Mesendoderm (in vitro differentiated cells): ENCODE data around the gene TFB2M.

Source experiments
- DNase-seq: peaks from one replicate; pipeline ENCODE4 v3.0.0; 2013
- H2AK5ac ChIP-seq: 2 replicates; pipeline ENCODE4 v1.6.1; 2013; ENCODE audit warnings: low read length, inconsistent platforms
- H2BK120ac ChIP-seq: 2 replicates; pipeline ENCODE4 v1.6.1; 2013; ENCODE audit warnings: low read depth, mild to moderate bottlenecking, low read length, moderate library complexity, mixed read lengths
- H2BK15ac ChIP-seq: replicated peaks from 2 replicates; pipeline ENCODE4 v1.6.1; 2013; ENCODE audit warnings: low read depth, mild to moderate bottlenecking, moderate library complexity
- H2BK5ac ChIP-seq: 2 replicates; pipeline ENCODE4 v1.6.1; 2013; ENCODE audit warnings: low read length, inconsistent platforms
- H3K18ac ChIP-seq: 2 replicates; pipeline ENCODE4 v1.6.1; 2013; ENCODE audit warnings: mild to moderate bottlenecking, low read length, mixed read lengths
- H3K23ac ChIP-seq: one replicate; pipeline ENCODE4 v1.6.1; 2013; ENCODE audit warnings: low read length
- H3K27ac ChIP-seq: 2 replicates; pipeline ENCODE4 v1.5.1; 2013; ENCODE audit warnings: low read depth, mild to moderate bottlenecking, inconsistent platforms, low read length, moderate library complexity
- H3K27me3 ChIP-seq: 2 replicates; pipeline ENCODE4 v1.6.1; 2013; ENCODE audit warnings: low read length, control low read depth, mild to moderate bottlenecking, inconsistent platforms; ENCODE audit not compliant: insufficient read depth, poor library complexity
- H3K36me3 ChIP-seq: 2 replicates; pipeline ENCODE4 v1.6.1; 2013; ENCODE audit warnings: low read length, inconsistent platforms; ENCODE audit not compliant: control insufficient read depth, insufficient read depth
- H3K4ac ChIP-seq: one replicate; pipeline ENCODE4 v1.6.1; 2013; ENCODE audit warnings: low read depth, mild to moderate bottlenecking, low read length, moderate library complexity
- H3K4me1 ChIP-seq: 2 replicates; pipeline ENCODE4 v1.6.1; 2013; ENCODE audit warnings: low read depth, low read length, inconsistent platforms; ENCODE audit not compliant: control insufficient read depth
- H3K4me2 ChIP-seq: 2 replicates; pipeline ENCODE4 v1.6.1; 2013; ENCODE audit warnings: low read length
- H3K4me3 ChIP-seq: 2 replicates; pipeline ENCODE4 v1.5.1; 2013; ENCODE audit warnings: mild to moderate bottlenecking, low read length
- H3K56ac ChIP-seq: one replicate; pipeline ENCODE4 v1.6.1; 2013; ENCODE audit warnings: low read length
- H3K79me1 ChIP-seq: 2 replicates; pipeline ENCODE4 v1.6.1; 2013; ENCODE audit warnings: low read length, inconsistent platforms
- H3K79me2 ChIP-seq: 2 replicates; pipeline ENCODE4 v1.6.1; 2013; ENCODE audit warnings: mild to moderate bottlenecking, low read length; ENCODE audit not compliant: control insufficient read depth, insufficient read depth
- H3K9ac ChIP-seq: 2 replicates; pipeline ENCODE4 v1.6.1; 2013; ENCODE audit warnings: low read length, inconsistent platforms
- H4K5ac ChIP-seq: one replicate; pipeline ENCODE4 v1.6.1; 2013; ENCODE audit warnings: low read length
- H4K8ac ChIP-seq: one replicate; pipeline ENCODE4 v1.6.1; 2013; ENCODE audit warnings: low read depth, mild to moderate bottlenecking, control low read depth, low read length, moderate library complexity
- WGBS: extraction: QIAGEN DNeasy Blood & Tissue Kit; methylation state at CpG from one replicate; pipeline ENCODE4 v1.1.7; 2013; ENCODE audit warnings: low lambda C conversion rate, missing lambda C conversion rate; ENCODE audit not compliant: insufficient coverage; ENCODE audit errors: extremely low coverage; 5-methylcytosine and 5-hydroxymethylcytosine counted together

TFB2M gene

GRCh38 chr1:246510147-246511030 lies 55.7 kb downstream of the TFB2M start:
- Histone ChIP-seq H3K79me2 (no peaks in the 10 kb centered on the region), H2BK15ac (no peak overlapping the region), H3K4me2 (no peak overlapping the region), H2BK5ac (no peak overlapping the region), H3K27me3 (no peaks in the 10 kb centered on the region), H3K4ac (no peak overlapping the region), H4K5ac (no peak overlapping the region), H3K4me1 (peaks cover 1% of the 10 kb centered on the region), H3K36me3 (no peaks in the 10 kb centered on the region), H2AK5ac (no peak overlapping the region), H3K18ac (no peak overlapping the region), H4K8ac (no peak overlapping the region), H3K4me3 (no peak overlapping the region), H3K9ac (no peak overlapping the region), H3K56ac (no peak overlapping the region), H3K27ac (no peak overlapping the region), H3K79me1 (no peaks in the 10 kb centered on the region), H3K23ac (no peak overlapping the region), H2BK120ac (no peak overlapping the region)
- DNase-seq, result no peak
- no CpG with 5 or more reads among the region's 13 CpGs for WGBS

GRCh38 chr1:246508897-246509688 lies 57.0 kb downstream of the TFB2M start:
- no CpG with 5 or more reads among the region's 26 CpGs for WGBS

GRCh38 chr1:246506674-246507481 lies 59.2 kb downstream of the TFB2M start, which contains the start of gene SMYD3:
Gene SMYD3, minus strand, starts transcription at chr1:246507279.
- no peak within 1 kb of the TSS for H2AK5ac ChIP-seq
- H3K4me1 ChIP-seq, result peaks cover 1% of the 10 kb centered on the region
- H4K8ac ChIP-seq, result no peak within 1 kb of the TSS
- peak within 1 kb of the TSS; percentile 56 for H3K4me3 ChIP-seq
- H3K79me2 ChIP-seq, result no peaks in the 10 kb centered on the region
- H3K18ac ChIP-seq, result peak within 1 kb of the TSS; percentile 60
- H3K56ac ChIP-seq, result peak within 1 kb of the TSS; percentile 88
- H3K23ac ChIP-seq, result peak within 1 kb of the TSS; percentile 48
- peak within 1 kb of the TSS; percentile 48 for H3K4me2 ChIP-seq
- no CpG with 5 or more reads among the region's 79 CpGs for WGBS
- peaks cover 2% of the 10 kb centered on the region for H3K79me1 ChIP-seq
- H2BK120ac ChIP-seq, result no peak within 1 kb of the TSS
- no peak within 1 kb of the TSS for H4K5ac ChIP-seq
- H2BK5ac ChIP-seq, result no peak within 1 kb of the TSS
- no peaks in the 10 kb centered on the region for H3K36me3 ChIP-seq
- DNase-seq, result peak; percentile 89
- H3K27me3 ChIP-seq, result no peaks in the 10 kb centered on the region
- H3K27ac ChIP-seq, result no peak within 1 kb of the TSS
- H3K9ac ChIP-seq, result peak within 1 kb of the TSS; percentile 72
- H3K4ac ChIP-seq, result no peak within 1 kb of the TSS
- no peak within 1 kb of the TSS for H2BK15ac ChIP-seq

More at GRCh38 chr1:246508897-246509688, 57.0 kb downstream of the TFB2M start:
- no peak overlapping the region for H4K8ac ChIP-seq
- H3K79me1 ChIP-seq, result peaks cover 2% of the 10 kb centered on the region
- no peak overlapping the region for H3K23ac ChIP-seq
- DNase-seq, result no peak
- no peak overlapping the region for H3K4me3 ChIP-seq
- no peaks in the 10 kb centered on the region for H3K79me2 ChIP-seq
- no peak overlapping the region for H3K18ac ChIP-seq
- no peaks in the 10 kb centered on the region for H3K36me3 ChIP-seq
- no peak overlapping the region for H2BK120ac ChIP-seq
- H4K5ac ChIP-seq, result no peak overlapping the region
- no peak overlapping the region for H3K4ac ChIP-seq
- no peak overlapping the region for H2BK5ac ChIP-seq
- no peak overlapping the region for H2AK5ac ChIP-seq
- no peak overlapping the region for H3K9ac ChIP-seq
- no peak overlapping the region for H3K4me2 ChIP-seq
- H3K27ac ChIP-seq, result no peak overlapping the region
- no peak overlapping the region for H3K56ac ChIP-seq
- H3K4me1 ChIP-seq, result peaks cover 1% of the 10 kb centered on the region
- no peaks in the 10 kb centered on the region for H3K27me3 ChIP-seq
- no peak overlapping the region for H2BK15ac ChIP-seq

- H2BK15ac ChIP-seq, result no peak overlapping the region
- H3K27ac ChIP-seq, result no peak overlapping the region
- H3K4ac ChIP-seq, result no peak overlapping the region
- no peak overlapping the region for H2BK5ac ChIP-seq
- no peak overlapping the region for H3K18ac ChIP-seq
- peak overlapping the region; percentile 72 for H3K9ac ChIP-seq
- peak; percentile 11 for DNase-seq
- peak overlapping the region; percentile 48 for H3K4me2 ChIP-seq
- H2BK120ac ChIP-seq, result no peak overlapping the region
- peaks cover 2% of the 10 kb centered on the region for H3K79me2 ChIP-seq
- H4K5ac ChIP-seq, result no peak overlapping the region
- H3K56ac ChIP-seq, result peak overlapping the region; percentile 88
- H3K79me1 ChIP-seq, result peaks cover 5% of the 10 kb centered on the region
- WGBS, result no CpG with 5 or more reads among the region's 9 CpGs
- no peak overlapping the region for H3K4me3 ChIP-seq
- no peaks in the 10 kb centered on the region for H3K27me3 ChIP-seq
- no peak overlapping the region for H4K8ac ChIP-seq
- H3K23ac ChIP-seq, result no peak overlapping the region
- no peak overlapping the region for H2AK5ac ChIP-seq
- H3K4me1 ChIP-seq, result peaks cover 1% of the 10 kb centered on the region
- H3K36me3 ChIP-seq, result no peaks in the 10 kb centered on the region
These were observed 59.7 kb downstream of the TFB2M start for GRCh38 chr1:246506367-246506673.

- H2BK5ac ChIP-seq, result no peak overlapping the region
- H2AK5ac ChIP-seq, result no peak overlapping the region
- no peak overlapping the region for H3K27ac ChIP-seq
- H4K5ac ChIP-seq, result no peak overlapping the region
- H3K23ac ChIP-seq, result no peak overlapping the region
- peaks cover 5% of the 10 kb centered on the region for H3K79me1 ChIP-seq
- H3K36me3 ChIP-seq, result no peaks in the 10 kb centered on the region
- no peak overlapping the region for H3K9ac ChIP-seq
- H3K4me1 ChIP-seq, result peaks cover 1% of the 10 kb centered on the region
- H2BK120ac ChIP-seq, result no peak overlapping the region
- no peak overlapping the region for H4K8ac ChIP-seq
- no peak overlapping the region for H3K56ac ChIP-seq
- H3K18ac ChIP-seq, result no peak overlapping the region
- no peaks in the 10 kb centered on the region for H3K27me3 ChIP-seq
- peaks cover 3% of the 10 kb centered on the region for H3K79me2 ChIP-seq
- no CpG with 5 or more reads among the region's 7 CpGs for WGBS
- no peak overlapping the region for H3K4me2 ChIP-seq
- no peak overlapping the region for H3K4me3 ChIP-seq
- no peak overlapping the region for H3K4ac ChIP-seq
- no peak for DNase-seq
- H2BK15ac ChIP-seq, result no peak overlapping the region
These were observed 62.7 kb downstream of the TFB2M start for GRCh38 chr1:246503341-246503740.
